ENCODE results near the gene KRTAP10-1.

KRTAP10-1 gene

DNA sequence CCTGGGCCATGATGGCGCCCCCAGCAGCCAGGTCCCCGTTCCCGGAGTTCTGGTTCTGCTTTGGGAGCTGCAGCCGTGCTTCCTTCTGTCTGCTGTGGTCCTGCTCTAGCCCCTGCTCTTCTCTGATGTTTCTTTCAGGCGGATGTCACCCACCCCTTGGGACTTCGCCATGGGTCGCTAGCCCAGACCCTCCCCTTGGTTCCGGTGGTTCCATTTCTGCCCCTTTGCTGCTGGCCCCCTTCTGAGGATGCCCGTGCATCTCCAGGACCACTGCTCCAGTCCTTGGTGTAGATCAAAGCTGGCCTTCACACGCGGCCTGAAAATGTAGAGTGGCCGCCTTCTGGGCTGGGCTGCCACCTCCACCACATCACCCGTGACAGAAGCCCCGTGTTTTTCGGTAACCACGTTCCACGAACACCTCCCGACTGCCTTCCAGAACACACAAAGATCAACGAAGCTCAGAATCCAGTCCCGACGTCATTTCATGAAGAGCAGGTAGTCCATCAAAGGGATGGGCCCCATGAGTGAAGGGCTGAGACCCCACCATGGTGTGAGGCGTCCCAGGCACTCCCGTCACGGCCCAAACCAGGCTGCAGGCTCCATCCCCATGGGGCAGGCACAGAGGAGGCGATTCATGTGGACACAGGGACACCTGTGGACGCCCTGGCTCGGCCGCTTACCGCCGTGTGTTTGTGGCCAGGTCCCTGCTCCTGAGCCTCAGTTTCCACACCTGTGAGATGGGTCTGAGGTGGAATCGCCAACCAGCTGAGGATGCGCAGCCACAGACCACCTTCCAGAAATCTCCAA, 24.4 kb downstream of the KRTAP10-1 start:
- Histone ChIP-seq H3K36me3 (ENCODE audit: insufficient read depth, low read length) (no peaks in the 10 kb centered on the region), H3K4me2 (ENCODE audit: insufficient read depth, low read length) (no peak overlapping the region), H3K4me3 (ENCODE audit: low read depth in 1 of 2, low read length in 2 of 2) (no peak overlapping the region), H3K9ac (ENCODE audit: low read depth, low read length) (no peak overlapping the region), H4K20me1 (ENCODE audit: insufficient read depth, low read length) (0 out of 2 replicates have a peak, but pooled peaks cover 4% of the 10 kb centered on the region), H3K27ac (ENCODE audit: low read length) (no peak overlapping the region), H2AFZ (ENCODE audit: low read depth, low read length) (no peak overlapping the region), H3K79me2 (ENCODE audit: insufficient read depth, low read length) (no peaks in the 10 kb centered on the region), H3K27me3 (ENCODE audit: insufficient read depth, low read length, poor library complexity) (no peaks in the 10 kb centered on the region), H3K9me3 (ENCODE audit: insufficient read depth, low read length, severe bottlenecking) (no peaks in the 10 kb centered on the region), H3K4me1 (ENCODE audit: insufficient read depth, low read length) (peaks cover 1% of the 10 kb centered on the region)
- no peak for DNase-seq
- TF ChIP-seq, protein P1, sequence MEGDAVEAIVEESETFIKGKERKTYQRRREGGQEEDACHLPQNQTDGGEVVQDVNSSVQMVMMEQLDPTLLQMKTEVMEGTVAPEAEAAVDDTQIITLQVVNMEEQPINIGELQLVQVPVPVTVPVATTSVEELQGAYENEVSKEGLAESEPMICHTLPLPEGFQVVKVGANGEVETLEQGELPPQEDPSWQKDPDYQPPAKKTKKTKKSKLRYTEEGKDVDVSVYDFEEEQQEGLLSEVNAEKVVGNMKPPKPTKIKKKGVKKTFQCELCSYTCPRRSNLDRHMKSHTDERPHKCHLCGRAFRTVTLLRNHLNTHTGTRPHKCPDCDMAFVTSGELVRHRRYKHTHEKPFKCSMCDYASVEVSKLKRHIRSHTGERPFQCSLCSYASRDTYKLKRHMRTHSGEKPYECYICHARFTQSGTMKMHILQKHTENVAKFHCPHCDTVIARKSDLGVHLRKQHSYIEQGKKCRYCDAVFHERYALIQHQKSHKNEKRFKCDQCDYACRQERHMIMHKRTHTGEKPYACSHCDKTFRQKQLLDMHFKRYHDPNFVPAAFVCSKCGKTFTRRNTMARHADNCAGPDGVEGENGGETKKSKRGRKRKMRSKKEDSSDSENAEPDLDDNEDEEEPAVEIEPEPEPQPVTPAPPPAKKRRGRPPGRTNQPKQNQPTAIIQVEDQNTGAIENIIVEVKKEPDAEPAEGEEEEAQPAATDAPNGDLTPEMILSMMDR (IDR thresholded peaks at IDR 0.05; ENCODE audit: borderline replicate concordance, extremely low read depth, low read length, poor library complexity, severe bottlenecking) = no peak
- no peak for TF ChIP-seq EZH2 (IDR thresholded peaks at IDR 0.05; ENCODE audit: borderline replicate concordance, low read depth, low read length, severe bottlenecking)
- ATAC-seq (ENCODE audit: insufficient read depth, low read depth) = no peak

- Histone ChIP-seq H3K79me2 (ENCODE audit: insufficient read depth, low read length) (no peaks in the 10 kb centered on the region), H4K20me1 (ENCODE audit: insufficient read depth, low read length) (0 out of 2 replicates have a peak, but pooled peaks cover 7% of the 10 kb centered on the region), H2AFZ (ENCODE audit: low read depth, low read length) (no peak overlapping the region), H3K9me3 (ENCODE audit: insufficient read depth, low read length, severe bottlenecking) (no peaks in the 10 kb centered on the region), H3K4me1 (ENCODE audit: insufficient read depth, low read length) (peaks cover 4% of the 10 kb centered on the region), H3K27ac (ENCODE audit: low read length) (no peak overlapping the region), H3K9ac (ENCODE audit: low read depth, low read length) (no peak overlapping the region), H3K27me3 (ENCODE audit: insufficient read depth, low read length, poor library complexity) (no peaks in the 10 kb centered on the region), H3K4me3 (ENCODE audit: low read depth in 1 of 2, low read length in 2 of 2) (no peak overlapping the region), H3K36me3 (ENCODE audit: insufficient read depth, low read length) (no peaks in the 10 kb centered on the region), H3K4me2 (ENCODE audit: insufficient read depth, low read length) (no peak overlapping the region)
- ATAC-seq (ENCODE audit: insufficient read depth, low read depth) (no peak), DNase-seq (no peak)
- TF ChIP-seq, protein P1 (IDR thresholded peaks at IDR 0.05; ENCODE audit: borderline replicate concordance, extremely low read depth, low read length, poor library complexity, severe bottlenecking) = no peak
- no peak for TF ChIP-seq EZH2 (IDR thresholded peaks at IDR 0.05; ENCODE audit: borderline replicate concordance, low read depth, low read length, severe bottlenecking)
These were observed 25.1 kb downstream of the KRTAP10-1 start for GRCh38 chr21:44514746-44515358.

- H3K4me1 ChIP-seq (ENCODE audit: insufficient read depth, low read length) = peaks cover 4% of the 10 kb centered on the region
- H3K9ac ChIP-seq (ENCODE audit: low read depth, low read length) = no peak overlapping the region
- no peak overlapping the region for H2AFZ ChIP-seq (ENCODE audit: low read depth, low read length)
- H3K4me3 ChIP-seq (ENCODE audit: low read depth in 1 of 2, low read length in 2 of 2) = no peak overlapping the region
- TF ChIP-seq, protein P1 (IDR thresholded peaks at IDR 0.05; ENCODE audit: borderline replicate concordance, extremely low read depth, low read length, poor library complexity, severe bottlenecking) = no peak
- TF ChIP-seq EZH2 (IDR thresholded peaks at IDR 0.05; ENCODE audit: borderline replicate concordance, low read depth, low read length, severe bottlenecking) = no peak
- no peak overlapping the region for H3K27ac ChIP-seq (ENCODE audit: low read length)
- H3K27me3 ChIP-seq (ENCODE audit: insufficient read depth, low read length, poor library complexity) = no peaks in the 10 kb centered on the region
- no peak for DNase-seq
- no peaks in the 10 kb centered on the region for H3K9me3 ChIP-seq (ENCODE audit: insufficient read depth, low read length, severe bottlenecking)
- H3K4me2 ChIP-seq (ENCODE audit: insufficient read depth, low read length) = no peak overlapping the region
- H3K36me3 ChIP-seq (ENCODE audit: insufficient read depth, low read length) = no peaks in the 10 kb centered on the region
- H3K79me2 ChIP-seq (ENCODE audit: insufficient read depth, low read length) = no peaks in the 10 kb centered on the region
- no peak for ATAC-seq (ENCODE audit: insufficient read depth, low read depth)
- H4K20me1 ChIP-seq (ENCODE audit: insufficient read depth, low read length) = 0 out of 2 replicates have a peak, but pooled peaks cover 9% of the 10 kb centered on the region
These were observed 25.8 kb downstream of the KRTAP10-1 start for GRCh38 chr21:44514218-44514520.

Measured in DND-41 (cell line).